ENCODE results near the gene RMI2.
"Not testable (repeated sequence)": the region's sequence is repeated elsewhere in the genome, so short reads cannot be mapped to it uniquely, and the experiment has no call there.

The RMI2 gene

DNA sequence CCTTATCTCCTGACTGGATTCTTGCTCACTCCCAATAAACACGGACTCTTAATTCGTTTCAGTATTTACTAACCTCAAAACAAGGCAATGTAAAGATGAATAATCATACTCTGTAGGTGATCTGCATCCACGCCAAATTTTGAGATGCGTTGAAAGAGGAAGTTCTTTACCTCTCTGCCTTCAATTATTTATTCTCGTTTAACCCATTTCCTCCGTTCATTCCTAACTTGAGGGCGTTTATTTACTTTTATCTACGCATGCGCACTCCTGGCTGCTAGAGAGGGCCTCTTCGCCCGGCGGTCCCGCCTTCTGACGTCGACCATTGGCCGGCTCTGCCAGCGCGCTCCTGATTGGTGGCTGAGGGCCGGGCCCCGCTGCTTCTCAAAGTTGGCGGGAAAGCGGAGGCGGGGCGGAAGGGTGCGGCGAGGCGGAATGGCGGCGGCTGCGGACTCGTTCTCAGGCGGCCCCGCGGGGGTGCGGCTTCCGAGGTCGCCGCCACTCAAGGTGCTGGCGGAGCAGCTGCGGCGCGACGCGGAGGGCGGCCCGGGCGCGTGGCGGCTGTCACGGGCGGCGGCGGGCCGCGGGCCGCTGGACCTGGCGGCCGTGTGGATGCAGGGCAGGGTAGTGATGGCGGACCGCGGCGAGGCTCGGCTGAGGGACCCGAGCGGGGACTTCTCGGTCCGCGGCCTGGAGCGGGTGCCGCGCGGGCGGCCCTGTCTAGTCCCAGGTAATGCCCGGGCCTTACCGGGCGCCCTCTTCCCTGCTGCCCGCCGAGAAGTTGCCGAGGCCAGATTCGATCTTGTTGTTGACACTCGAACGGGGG is at the start of gene RMI2:
TSS of gene RMI2 (plus strand) at position 420 of the 823 bp plus-strand sequence. CDS start at position 433, 13 bp downstream.
- DNase-seq (ENCODE audit: low read depth), result no peak

DNA sequence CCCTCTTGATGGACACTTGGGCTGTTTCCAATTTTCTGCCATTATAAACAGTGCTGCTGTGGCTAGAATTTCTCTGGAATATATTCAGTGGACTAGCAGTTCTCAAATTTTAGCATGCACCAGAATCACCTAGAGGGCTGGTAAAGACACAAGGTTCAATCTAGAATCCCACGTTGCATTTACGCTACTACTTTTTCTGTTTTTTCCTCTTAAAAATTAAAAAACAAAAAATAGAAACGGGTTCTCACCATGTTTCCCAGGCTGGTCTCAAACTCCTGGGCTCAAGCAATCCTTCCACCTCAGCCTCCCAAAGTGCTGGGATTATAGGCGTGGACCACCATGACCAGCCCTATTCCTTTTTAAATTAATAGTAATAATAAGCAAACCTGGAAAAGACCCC is 49.6 kb upstream of the RMI2 start:
- no peak for DNase-seq (ENCODE audit: low read depth)

GRCh38 chr16:11296351-11296705 is 48.9 kb upstream of the RMI2 start:
- no peak for DNase-seq (ENCODE audit: low read depth)

GRCh38 chr16:11296706-11297491 is 48.4 kb upstream of the RMI2 start:
- DNase-seq (ENCODE audit: low read depth), result no peak

DNA sequence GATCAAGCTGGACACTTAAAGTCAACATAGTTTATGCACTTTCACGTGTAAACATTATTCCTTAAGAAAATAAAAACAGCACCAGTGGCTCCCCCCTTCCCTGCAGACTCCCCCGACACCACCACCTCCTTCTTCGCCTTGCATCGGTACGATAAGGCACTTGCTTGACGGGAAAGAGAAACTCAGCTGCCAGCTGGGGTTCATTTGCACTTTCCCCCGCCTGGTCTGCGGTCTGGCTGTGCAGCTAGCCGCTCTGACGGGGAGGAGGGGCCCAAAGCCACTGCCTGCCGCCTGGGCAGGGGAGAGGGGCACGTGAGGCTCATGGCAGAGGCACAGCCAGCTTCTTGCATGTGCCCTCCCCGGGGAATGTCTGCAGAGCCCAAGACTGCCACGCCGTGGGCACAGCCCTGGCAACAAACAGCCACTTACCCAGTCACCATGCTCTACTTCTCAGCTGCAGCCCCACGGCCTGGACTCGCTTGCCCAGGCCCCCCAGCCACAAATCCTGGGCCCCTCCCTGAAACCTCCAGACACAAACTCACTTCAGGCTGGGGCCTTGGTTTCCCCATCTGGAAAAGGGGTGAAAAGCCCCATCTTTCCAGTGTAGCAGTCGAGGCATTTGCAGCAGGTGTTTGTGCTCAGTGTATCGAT is 47.6 kb upstream of the RMI2 start:
- DNase-seq (ENCODE audit: low read depth), result no peak

GRCh38 chr16:11298143-11298900 is 46.9 kb upstream of the RMI2 start:
- DNase-seq (ENCODE audit: low read depth), result no peak

- DNase-seq (ENCODE audit: low read depth), result not testable (repeated sequence)
Observed at GRCh38 chr16:11298950-11299547, 46.2 kb upstream of the RMI2 start.

GRCh38 chr16:11299865-11300559 is 45.2 kb upstream of the RMI2 start:
- DNase-seq (ENCODE audit: low read depth), result no peak

DNA sequence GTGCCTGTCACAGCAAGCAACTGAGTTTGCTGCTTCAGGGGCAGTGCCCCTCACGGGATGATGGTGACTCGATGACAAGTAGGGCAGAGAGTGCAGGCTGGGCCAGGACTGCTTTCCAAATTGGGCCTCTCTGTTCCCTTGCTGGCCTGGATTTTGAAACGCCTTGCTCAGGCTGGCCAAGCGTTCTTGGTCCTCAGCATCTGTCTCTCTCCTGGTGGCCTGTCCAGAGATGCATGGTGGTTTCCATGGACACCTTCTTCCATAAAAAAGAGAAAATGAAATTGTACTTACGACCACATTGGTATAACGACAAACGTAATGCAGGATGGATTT is 44.7 kb upstream of the RMI2 start:
- no peak for DNase-seq (ENCODE audit: low read depth)

- DNase-seq (ENCODE audit: low read depth), result no peak
Observed at GRCh38 chr16:11301645-11302501, 43.4 kb upstream of the RMI2 start.

GRCh38 chr16:11302977-11303376 is 42.3 kb upstream of the RMI2 start:
- no peak for DNase-seq (ENCODE audit: low read depth)

DNA sequence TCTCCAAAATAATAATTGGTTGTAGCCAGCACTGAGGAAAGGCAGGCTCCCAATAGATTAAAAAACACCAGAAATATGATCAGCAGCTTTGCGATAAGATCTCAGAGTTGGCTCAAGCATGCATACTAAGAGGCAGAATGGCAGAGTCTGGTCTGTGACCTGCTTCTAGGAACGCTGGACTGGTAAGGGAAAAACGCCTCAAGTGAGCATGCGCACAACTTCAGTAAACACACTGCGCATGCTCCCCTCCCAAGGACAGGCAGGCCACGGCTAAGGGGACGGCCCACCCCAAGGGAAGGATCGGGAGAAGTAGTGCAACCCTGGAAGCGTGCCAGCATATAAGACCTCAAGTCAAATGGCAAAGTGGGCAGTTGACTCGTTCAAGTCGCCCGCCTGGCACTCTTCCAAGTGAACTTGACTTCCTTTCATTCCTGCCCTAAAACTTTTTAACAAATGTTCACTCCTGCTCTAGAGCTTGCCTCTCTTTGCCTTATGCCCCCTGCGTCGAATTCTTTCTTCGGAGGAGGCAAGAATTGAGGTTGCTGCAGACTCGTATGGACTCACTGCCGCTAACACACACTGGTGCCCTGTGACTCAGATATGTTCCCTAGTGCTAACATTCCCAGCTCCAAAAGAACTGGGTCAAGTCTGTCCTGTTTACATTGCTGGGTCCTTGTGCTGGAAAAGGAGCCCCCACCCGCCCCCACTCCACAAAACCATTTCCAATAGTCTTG is 41.7 kb upstream of the RMI2 start:
- no peak for DNase-seq (ENCODE audit: low read depth)

DNA sequence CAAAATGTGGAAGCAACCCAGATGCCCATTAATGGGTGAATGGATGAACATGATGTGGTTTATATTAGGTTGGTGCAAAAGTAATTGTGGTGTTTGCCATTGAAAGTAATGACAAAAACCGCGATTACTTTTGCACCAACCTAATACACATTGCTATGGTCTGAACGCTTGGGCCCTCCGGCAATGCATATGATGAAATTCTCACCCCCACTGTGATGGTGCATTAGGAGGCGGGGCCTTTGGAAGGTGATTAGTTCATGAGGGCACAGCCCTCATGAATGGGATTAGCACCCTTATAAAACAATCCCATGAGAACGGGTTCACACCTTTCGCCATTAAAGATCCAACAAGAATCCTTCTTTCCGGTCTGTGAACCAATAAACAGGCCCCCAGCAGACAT is 38.9 kb upstream of the RMI2 start:
- DNase-seq (ENCODE audit: low read depth), result no peak

GRCh38 chr16:11306997-11307638 is 38.1 kb upstream of the RMI2 start:
- DNase-seq (ENCODE audit: low read depth), result no peak

- DNase-seq (ENCODE audit: low read depth), result no peak
Observed at GRCh38 chr16:11307639-11308492, 37.4 kb upstream of the RMI2 start.

- no peak for DNase-seq (ENCODE audit: low read depth)
Observed at GRCh38 chr16:11308493-11309283, 36.6 kb upstream of the RMI2 start.

All from non-pigmented ciliary epithelial cell (primary cell).